GM19395 (cell line): ENCODE data around the gene LSR.

Experiments
- ATAC-seq: cut with Tn5 transposase; IDR thresholded peaks from one replicate; pipeline ENCODE4 v1.9.1; 2021; ENCODE audit warnings: mild to moderate bottlenecking, moderate library complexity; ENCODE audit not compliant: unreplicated experiment

Gene LSR, protein sequence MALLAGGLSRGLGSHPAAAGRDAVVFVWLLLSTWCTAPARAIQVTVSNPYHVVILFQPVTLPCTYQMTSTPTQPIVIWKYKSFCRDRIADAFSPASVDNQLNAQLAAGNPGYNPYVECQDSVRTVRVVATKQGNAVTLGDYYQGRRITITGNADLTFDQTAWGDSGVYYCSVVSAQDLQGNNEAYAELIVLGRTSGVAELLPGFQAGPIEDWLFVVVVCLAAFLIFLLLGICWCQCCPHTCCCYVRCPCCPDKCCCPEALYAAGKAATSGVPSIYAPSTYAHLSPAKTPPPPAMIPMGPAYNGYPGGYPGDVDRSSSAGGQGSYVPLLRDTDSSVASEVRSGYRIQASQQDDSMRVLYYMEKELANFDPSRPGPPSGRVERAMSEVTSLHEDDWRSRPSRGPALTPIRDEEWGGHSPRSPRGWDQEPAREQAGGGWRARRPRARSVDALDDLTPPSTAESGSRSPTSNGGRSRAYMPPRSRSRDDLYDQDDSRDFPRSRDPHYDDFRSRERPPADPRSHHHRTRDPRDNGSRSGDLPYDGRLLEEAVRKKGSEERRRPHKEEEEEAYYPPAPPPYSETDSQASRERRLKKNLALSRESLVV

DNA sequence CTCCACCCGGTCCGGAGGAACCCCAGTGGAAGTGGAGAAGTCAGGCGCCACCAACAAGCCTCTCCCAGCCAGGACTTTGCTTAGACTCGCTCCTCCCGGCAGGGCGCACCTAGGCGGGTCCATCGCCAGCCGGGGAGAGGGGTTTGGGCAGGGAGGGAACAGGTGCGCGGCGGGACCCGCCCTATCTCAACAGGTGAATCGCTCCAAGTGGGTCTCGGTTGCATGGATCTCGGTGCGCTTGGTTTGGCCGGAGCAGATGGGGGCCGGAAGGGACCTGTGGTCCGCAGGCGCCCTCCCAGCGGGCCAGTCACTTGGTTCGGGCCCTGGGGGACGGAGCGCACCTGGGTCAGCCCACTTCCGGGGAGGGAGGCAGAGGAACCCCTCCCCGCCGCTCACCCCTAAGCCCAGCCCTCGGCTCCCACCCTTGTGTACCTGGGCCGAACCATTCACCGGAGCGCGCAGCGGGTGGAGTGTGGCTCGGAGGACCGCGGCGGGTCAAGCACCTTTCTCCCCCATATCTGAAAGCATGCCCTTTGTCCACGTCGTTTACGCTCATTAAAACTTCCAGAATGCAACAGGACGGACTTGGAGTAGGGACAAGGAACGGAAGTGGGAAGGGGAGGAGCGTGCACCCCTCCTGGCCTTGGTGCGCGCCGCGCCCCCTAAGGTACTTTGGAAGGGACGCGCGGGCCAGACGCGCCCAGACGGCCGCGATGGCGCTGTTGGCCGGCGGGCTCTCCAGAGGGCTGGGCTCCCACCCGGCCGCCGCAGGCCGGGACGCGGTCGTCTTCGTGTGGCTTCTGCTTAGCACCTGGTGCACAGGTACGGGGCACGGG is at the start of gene LSR:
LSR (plus strand) TSS at position 693 of the 836 bp plus-strand sequence; CDS start at position 714, 21 bp downstream.
- peak; percentile 77 for ATAC-seq

DNA sequence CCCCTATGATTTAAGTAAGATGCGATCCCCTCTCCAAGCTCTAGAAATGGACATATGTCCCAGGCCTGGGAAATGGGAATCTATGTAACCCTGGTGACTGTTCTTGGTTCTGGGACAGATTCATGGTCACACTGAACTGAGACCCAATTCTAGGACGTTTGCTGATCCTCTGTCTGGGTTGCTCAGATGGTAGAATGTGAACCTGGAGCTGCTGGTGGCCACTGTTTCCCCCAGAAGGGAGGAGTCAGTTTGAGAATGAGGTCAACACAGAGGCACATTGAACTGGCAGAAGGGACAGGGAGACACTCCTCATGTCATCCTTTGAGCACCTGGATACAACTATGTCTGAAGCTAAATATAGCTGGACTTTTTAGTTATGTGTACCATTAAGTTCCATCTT is 49.3 kb upstream of the LSR start:
- ATAC-seq, result no peak

DNA sequence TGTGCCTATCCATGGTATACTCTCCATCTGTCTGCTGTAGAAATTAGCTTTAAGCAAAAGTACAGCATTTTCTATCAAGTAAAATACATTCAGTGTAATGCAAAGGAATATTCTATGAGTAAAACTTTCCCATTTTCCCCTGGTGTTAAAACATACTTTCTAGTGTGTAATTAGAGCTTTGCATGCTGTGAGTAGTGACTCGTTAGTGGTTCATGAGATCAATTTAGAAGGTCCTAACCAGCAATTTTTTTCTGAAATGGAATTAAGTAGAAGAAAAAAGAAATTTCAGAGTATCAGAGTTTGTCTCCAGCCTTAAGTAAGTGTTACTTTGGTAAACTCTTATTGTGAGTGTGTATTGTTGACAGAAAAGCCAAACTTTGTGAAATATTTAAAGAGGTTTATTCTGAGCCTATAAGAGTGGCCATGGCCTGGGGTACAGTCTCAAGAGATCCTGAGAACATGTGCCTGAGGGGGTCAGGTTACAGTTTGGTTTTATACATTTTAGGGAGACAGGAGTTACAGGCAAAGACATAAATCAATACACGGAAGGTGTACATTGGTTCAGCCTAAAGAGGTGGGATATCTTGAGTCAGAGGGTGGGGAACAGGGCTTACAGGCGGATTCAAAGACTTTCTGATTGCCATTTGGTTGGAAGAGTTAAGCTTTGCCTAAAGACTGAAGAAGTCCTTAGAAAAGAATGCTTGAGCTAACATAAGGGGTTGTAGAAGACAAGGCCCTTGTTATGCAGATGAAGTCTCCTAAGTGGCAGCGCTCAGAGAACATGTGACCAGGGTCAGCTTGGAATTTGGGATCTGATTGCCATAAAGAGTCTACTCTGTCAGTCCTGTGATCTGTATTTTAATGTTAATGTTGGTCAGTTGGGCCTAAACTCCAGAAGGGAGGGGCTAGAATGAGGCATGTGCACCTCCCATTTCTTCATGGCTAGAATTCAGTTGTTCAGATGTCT is 45.8 kb upstream of the LSR start:
- ATAC-seq, result no peak

DNA sequence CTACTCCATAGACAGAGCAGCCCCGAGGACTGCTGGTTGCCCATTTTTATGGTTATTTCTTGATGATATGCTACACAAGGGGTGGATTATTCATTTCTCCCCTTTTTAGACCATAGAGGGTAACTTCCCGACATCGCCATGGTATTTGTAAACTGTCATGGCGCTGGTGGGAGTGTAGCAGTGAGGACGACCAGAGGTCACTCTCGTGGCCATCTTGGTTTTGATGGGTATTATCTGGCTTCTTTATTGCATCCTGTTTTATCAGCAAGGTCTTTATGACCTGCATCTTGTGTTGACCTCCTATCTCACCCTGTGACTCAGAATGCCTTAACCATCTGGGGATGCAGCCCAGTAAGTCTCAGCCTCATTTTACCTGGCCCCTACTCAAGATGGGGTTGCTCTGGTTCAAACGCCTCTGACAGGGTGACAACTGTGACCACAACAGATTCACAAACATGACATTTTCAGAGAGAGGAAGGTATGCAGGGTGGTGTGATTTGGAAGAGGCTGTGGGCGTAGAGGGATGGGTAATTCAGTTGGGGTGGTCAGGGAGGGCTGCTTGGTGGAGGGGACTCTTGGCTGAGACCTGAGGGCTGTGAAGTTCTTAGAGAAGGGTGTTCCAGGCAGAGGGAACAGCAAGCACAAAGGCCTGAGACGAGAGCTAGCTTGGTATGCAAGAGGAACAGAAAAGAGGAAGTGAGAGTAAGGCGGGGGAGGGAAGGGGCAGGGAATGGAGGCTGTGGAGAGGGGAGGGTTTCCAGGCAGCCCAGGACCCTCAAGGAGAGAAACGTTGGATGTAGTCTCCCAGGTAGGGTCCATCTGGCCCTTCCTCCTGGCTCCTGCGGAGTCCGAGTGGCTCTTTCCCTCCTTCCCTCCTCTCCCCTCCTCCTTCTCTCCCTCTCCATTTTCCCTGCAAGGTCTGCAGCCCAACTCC is 43.7 kb upstream of the LSR start:
- ATAC-seq, result peak; percentile 77

DNA sequence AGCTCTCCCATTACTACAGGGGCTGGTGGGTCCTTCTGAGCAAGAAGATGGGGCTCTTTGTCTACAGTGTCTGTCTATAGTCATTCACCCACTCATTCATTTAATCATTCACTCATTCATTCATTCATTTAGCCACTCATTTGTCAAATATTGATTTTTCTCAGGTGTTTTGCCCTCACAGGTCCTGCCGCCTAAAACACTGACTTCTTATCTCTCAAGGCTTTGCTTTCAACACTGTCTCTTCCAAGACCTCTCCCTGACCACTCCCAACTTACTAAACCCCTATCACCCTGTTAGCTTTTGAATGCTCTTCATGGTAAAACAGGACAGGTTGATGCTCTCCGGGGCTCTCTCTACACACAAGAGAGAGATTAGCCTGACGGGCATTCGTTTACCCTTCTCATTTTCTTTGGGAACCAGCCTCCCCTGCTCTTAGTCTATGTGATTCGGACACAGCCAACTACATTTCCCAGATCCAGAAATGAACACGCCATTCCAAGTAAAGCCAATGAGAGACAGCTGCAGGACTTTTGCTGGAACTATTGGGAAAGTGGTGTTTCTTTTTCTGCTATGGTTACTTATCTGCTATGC is 43.0 kb upstream of the LSR start:
- ATAC-seq, result peak; percentile 10

DNA sequence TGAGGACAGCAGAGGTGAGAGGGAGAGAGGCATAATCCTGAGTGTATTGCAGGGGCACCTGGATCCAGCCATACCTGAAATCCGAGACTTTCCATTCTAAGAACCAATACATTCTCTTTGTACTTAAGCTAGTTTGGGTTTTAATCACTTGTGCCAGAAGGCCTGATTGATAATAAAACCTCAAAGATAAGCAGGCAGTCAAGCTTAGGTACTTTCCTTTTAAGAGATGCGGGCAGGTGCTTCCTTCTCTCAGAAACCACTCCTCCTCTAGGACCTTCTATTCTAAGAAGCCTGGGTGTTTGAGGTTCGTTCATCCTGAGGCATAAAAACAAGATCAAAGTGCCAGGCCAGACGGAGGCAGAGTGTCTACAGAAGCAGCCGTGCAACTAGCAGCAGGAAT is 42.4 kb upstream of the LSR start:
- no peak for ATAC-seq

DNA sequence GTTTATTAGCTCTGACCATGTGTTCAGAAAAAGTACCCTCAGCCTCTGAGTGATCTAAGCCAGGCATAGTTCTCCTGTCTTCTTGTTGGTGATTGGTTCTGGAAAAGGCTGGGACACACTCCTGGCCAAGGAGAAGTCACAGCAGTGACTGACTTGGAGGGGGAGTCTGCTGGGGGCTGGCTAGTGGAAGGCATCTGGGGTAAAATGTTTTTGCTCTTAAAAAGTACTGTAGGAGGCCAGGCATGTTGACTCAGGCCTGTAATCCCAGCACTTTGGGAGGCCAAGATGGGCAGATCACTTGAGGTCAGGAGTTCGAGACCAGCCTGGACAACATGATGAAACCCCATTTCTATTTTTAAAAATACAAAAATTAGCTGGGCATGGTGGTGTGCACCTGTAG is 41.9 kb upstream of the LSR start:
- ATAC-seq, result no peak

DNA sequence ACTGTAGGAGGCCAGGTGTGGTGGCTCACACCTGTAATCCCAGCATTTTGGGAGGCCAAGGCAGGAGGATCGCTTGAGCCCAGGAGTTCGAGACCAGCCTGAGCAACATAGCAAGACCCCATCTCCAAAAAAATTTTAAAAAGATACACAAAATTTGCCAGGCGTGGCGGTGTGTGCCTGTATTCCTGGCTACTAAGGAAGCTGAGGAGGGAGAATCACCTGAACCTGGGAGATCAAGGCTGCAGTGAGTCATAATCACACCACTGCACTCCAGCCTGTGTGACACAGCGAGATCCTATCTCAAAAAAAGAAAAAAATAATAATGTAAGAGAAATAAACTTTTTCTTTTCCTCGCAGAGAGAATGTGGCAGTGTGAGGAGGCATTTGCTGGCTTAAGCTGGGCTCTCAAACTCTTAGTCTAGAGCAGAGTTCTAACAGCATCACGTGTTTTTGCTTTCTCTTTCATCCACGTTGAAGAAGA is 41.4 kb upstream of the LSR start:
- no peak for ATAC-seq

DNA sequence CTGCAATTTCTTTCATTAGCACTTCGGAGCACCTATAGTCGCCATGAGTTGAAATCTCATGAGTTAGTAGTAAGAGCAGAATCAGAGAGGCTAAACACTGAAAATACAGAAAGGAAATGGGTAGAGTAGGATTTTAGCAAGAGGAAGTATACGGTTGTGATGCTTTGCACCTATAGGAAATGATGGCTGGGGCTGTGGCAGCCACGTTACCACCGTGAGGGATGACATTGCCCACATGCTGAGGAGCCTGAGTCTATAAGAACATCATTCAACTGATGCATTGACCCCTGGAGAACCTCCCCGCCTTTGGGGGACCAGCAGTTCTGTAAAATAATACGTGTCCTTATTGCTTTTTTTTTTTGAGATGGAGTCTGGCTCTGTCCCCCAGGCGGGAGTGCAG is 40.7 kb upstream of the LSR start:
- ATAC-seq, result no peak

DNA sequence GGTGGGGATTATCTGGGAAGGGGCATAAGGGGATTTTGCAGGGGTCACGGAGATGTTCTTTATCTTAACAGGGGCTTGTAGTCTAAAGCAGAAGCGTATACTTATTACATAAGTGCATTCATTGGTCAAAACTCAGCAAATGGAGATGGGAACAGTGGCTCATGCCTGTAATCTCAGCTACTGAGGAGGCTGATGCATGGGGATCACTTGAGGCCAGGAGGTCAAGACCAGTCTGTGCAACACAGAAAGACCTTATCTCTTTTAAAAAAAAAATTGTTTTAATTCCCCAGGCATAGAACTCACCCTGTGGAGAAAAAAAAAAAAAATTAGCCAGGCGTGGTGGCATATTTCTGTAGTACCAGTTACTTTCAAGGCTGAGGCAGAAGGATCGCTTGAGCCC is 39.2 kb upstream of the LSR start:
- no peak for ATAC-seq

DNA sequence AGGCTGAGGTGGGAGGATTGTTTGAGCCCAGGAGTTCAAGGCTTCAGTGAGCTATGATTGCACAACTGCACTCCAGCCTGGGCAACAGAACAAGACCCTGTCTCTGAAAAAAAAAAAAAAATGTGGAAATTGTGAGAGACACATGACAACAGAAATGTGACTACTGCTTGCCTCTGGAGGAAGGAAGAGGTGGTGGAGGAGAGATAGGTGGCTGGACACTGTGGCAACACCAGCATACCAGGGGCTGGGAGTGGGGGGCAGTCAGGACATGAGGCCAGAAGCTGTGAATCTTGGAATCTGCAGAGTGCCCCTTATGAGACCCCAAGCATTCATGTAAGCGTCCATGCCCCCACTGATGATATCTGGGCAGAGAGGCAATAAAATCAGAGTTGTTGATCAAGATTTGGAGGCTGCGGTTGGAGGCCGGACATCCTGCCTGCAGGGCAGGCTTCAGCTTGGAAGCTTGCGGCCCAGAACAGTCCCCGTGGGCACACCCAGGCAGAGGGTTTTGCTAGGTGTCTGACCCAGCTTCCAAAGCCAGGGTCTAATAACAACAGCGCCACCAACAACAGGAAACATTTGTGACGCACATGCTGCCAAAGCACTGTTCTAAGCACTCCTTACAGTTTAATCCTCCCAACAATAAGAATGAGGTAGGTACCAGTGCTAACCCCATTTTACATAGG is 37.1 kb upstream of the LSR start:
- no peak for ATAC-seq

DNA sequence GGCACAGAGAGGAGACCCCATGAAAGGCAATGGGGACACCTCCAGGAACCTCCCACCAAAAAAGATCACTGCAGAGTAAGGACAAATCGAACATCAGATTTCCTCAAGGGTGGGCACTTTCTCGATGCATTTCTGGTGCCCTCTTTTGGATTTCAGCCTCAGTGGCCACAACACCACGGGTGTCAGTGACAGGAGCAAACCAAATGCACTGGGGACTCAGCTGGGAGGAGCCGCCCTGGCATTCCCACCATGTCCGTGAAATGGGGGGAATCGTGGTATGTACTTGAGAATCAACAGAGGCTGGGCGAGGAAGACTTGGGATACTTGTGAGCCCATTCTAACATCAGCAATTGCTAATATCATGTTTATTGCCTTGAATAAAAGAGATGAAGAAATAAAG is 36.6 kb upstream of the LSR start:
- no peak for ATAC-seq

DNA sequence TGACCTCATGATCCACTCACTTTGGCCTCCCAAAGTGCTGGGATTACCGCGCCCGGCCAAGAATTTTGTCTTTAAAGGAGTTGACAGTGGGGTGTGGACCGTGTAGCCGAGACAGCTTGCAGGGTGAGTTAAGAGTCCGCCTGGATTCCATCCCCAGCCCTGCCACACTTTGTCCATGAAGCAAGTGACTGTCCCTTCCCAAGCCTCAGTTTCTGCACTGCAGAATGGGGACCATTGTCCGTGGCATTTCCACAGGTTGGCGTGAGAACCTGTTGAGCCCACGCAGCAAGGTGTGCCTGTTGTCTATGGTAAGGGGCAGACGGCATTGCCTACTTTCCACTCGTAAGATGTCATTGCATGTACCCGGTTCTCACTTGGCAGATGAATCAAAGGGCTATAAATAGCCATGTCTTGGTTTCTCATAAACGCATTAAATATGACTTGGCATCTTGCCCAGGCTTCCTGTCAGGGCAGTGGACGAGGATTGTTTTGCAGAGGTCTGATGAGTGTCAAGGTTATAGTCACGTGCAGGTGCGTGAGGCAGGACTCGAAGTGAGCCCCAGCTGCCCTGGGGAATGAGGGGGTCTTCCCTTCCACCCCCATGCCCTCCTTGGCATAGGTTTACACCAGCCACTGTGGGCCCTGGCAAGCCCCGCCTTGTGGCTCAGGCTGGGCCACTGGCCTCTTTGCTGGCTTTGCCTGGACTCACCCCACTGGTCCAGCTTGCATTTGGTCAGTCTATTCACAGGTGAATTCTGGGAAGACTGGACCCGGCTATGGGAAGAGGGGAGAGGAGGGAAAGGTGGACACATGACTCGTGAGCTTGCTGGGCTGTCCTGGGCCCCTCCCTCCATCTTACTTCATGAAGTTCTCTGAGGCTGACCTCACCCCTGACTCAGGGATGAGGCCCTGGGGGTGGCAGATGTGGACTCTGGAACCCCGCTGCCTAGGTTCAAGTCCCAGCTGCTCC is 34.9 kb upstream of the LSR start:
- ATAC-seq, result no peak

DNA sequence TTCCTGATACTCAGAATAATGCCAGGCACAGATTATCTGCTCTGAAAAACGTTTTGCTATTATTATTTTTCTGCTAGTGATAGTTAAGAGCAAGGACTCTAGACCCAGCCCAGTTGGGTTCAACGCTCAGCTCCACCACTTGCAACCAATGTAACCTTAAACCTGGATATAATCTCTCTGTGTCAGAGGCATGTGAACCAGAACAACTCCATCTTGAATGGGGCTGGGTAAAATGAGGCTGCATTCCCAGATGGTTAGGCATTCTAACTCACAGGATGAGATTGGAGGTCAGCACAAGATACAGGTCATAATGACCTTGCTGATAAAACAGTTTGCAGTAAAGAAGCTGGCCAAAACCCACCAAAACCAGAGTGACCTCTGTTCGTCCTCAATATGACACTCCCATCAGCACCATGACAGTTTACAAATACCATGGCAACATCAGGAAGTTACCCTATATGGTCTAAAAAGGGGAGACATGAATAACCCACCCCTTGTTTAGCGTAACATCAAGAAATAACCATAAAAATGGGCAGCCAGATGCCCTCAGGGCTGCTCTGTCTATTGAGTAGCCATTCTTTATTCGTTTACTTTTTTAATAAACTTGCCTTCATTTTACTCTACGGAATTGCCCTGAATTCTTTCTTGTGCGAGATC is 33.9 kb upstream of the LSR start:
- ATAC-seq, result no peak

DNA sequence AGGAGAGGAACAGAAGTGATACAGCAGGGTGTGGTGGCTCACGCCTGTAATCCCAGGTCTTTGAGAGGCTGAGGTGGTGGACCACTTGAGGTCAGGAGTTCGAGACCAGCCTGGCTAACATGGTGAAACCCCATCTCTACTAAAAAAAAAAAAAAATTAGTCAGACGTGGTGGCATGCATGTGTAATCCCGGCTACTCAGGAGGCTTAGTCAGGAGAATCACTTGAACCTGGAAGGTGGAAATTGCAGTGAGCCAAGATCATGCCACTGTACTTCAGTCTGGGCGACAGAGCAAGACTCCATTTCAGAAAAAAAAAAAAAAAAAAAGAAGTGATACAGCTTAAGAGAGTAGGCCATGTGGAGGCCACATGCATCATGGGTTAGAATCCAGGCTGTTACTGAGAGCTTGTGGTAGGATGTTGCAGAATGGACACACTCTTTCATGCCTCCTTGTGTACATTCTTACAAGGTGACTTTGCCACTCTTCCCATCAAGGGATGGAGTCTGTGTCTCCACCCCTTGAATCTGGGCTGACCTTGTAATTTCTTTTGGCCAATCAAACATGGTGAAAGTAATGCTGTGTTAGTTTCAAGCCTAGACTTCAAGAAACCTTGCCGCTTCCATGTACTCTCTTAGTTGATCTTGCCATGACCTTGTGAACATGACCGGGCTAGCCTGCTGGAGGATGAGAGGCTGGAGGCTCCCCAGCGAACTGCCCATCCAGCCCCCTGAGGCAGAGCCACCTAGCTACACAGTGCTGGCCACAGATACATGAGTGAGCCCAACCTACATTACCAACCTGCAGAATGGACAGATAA is 32.6 kb upstream of the LSR start:
- ATAC-seq, result no peak
